SH-SY5Y (cell line): ENCODE results near the gene LHX3.

Experiments
- GATA2 ChIP-seq: IDR thresholded peaks from 2 replicates; pipeline ENCODE4 v1.6.1; 2011; ENCODE audit warnings: mild to moderate bottlenecking, low read depth, low read length
- GATA3 ChIP-seq: IDR thresholded peaks from 2 replicates; pipeline ENCODE4 v1.6.1; 2011; ENCODE audit warnings: low read depth, mild to moderate bottlenecking, low read length, moderate library complexity

DNA sequence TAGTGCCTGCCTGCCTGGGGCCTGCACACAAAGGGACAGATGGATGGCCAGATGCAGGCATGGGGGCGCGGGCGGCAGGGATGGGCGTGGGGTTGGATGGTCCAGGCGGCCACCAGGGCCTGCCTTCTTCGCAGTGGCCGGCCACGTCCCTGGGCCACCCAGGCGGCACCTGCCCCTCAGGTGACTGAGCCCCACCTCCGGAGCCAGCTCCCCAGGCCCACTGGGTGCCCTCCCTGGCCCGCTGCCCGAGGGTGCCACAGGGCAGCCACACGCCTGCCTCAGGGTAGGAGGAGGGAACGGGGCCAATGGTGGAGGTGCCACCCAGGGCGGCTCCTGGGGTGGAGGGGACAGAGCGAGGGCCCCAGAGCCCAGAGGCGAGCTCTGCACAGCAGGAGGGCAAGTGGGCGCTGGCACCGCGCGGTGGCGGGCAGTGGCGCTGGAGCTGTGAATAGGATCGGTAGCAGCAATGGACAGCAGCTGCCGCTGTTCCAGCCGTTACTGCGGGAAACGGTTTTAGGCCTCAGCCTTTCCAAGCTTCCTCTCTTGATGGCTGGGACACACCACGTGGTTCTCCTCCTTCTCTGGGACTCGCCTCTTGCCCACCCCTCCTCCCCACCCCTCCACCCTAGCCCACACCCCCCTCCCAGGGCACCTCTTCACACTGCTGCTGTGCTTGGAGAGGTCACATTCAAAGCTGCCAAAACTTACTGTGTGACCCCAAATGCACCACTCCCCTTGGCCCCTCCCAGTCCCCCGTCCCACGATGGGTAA, 19.1 kb downstream of the LHX3 start:
- no peak for TF ChIP-seq GATA2
- TF ChIP-seq GATA3 = no peak
